Nephron progenitor cell (in vitro differentiated cells): ENCODE results near the gene CAPZA3.

Experiments
- DNase-seq: peaks from one replicate; pipeline ENCODE4 v3.0.0; 2021
- H3K27ac Mint-ChIP-seq: 2 replicates; pipeline ENCODE4 v1.8.0; 2021; ENCODE audit warnings: mild to moderate bottlenecking, moderate library complexity, mixed read lengths
- H3K27me3 Mint-ChIP-seq: 2 replicates; pipeline ENCODE4 v1.8.0; 2021; ENCODE audit warnings: mild to moderate bottlenecking, low read depth, mixed read lengths; ENCODE audit not compliant: poor library complexity
- H3K36me3 Mint-ChIP-seq: 2 replicates; pipeline ENCODE4 v1.8.0; 2021; ENCODE audit warnings: low read depth, mixed read lengths
- H3K4me1 Mint-ChIP-seq: 2 replicates; pipeline ENCODE4 v1.8.0; 2021; ENCODE audit warnings: mixed read lengths
- H3K4me3 Mint-ChIP-seq: 2 replicates; pipeline ENCODE4 v1.8.0; 2021; ENCODE audit warnings: mild to moderate bottlenecking, moderate library complexity, mixed read lengths
- H3K9me3 Mint-ChIP-seq: 2 replicates; pipeline ENCODE4 v1.8.0; 2021; ENCODE audit warnings: mild to moderate bottlenecking, moderate library complexity, mixed read lengths
- TF ChIP-seq, protein P1 (sequence below): fragments of 200-600 bp; sonication (generic); IDR thresholded peaks from 2 replicates; pipeline ENCODE4 v1.5.0; 2021; ENCODE audit warnings: antibody characterized with exemption

The CAPZA3 gene

DNA sequence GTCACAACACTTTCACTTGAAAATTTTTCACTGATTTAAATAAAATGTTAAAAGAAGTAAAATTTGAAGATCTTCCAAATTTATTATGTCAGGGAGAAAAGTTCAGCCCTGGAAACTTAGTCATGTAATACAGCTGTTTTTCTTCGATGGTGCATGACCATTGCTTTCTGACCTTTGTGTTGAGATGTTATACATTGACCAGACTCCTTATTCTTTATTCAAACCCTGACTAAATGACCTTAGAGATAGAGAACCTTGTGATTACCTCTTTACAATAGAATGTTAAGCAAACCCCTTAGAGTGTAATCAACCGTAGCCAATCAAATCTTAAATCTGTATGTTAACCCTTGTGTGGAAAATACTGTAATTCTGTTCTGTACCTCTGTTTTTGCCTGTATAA, 34.6 kb upstream of the CAPZA3 start:
- no peak overlapping the region for H3K27ac Mint-ChIP-seq

DNA sequence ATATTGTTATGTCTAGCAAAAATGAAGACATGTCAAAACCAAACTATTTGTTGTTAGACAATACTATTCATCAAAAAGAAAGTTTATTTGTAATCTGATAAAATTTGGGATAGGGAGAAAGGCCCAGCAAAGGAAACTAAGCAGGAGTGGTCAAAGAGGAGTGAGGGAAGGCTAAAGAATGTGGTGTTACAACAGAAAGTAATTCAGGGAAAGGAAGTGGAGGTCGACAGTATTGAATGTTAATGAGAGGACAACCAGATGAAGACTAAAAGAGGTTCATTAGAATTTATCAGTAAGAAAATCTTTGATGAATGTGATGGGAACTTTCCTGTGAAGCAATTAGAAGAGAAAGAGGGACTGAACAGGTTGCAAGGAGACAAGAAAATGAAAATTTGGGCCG, 34.0 kb upstream of the CAPZA3 start:
- Mint-ChIP-seq H3K9me3 (peaks cover 14% of the 10 kb centered on the region), H3K27ac (no peak overlapping the region), H3K4me3 (no peak overlapping the region), H3K36me3 (no peaks in the 10 kb centered on the region), H3K27me3 (peaks cover 3% of the 10 kb centered on the region), H3K4me1 (no peaks in the 10 kb centered on the region)
- no peak for DNase-seq
- TF ChIP-seq, protein P1, sequence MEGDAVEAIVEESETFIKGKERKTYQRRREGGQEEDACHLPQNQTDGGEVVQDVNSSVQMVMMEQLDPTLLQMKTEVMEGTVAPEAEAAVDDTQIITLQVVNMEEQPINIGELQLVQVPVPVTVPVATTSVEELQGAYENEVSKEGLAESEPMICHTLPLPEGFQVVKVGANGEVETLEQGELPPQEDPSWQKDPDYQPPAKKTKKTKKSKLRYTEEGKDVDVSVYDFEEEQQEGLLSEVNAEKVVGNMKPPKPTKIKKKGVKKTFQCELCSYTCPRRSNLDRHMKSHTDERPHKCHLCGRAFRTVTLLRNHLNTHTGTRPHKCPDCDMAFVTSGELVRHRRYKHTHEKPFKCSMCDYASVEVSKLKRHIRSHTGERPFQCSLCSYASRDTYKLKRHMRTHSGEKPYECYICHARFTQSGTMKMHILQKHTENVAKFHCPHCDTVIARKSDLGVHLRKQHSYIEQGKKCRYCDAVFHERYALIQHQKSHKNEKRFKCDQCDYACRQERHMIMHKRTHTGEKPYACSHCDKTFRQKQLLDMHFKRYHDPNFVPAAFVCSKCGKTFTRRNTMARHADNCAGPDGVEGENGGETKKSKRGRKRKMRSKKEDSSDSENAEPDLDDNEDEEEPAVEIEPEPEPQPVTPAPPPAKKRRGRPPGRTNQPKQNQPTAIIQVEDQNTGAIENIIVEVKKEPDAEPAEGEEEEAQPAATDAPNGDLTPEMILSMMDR = no peak

More for the DNA sequence above, 34.6 kb upstream of the CAPZA3 start:
- H3K9me3 Mint-ChIP-seq = peaks cover 10% of the 10 kb centered on the region
- H3K27me3 Mint-ChIP-seq = peaks cover 3% of the 10 kb centered on the region
- no peak overlapping the region for H3K4me3 Mint-ChIP-seq
- TF ChIP-seq, protein P1 = no peak
- no peaks in the 10 kb centered on the region for H3K4me1 Mint-ChIP-seq
- H3K36me3 Mint-ChIP-seq = no peaks in the 10 kb centered on the region
- DNase-seq = no peak

DNA sequence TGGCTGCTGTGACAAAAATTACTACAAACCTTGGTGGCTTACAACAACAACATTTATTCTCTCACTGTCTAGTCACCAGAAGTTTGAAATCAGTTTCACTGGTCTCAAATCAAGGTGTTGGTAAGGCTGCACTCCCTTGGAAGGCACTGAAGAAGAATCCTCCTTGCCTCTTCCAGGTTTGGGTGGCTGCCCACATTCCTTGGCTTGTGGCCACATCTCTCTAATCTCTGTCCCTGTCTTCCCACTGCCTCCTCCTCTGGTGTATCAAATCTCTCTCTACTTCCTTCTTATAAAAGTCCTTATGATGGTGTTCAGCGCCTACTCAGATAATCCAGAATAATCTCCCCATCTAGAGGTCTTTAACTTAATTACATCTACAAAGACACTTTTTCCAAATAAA, 31.1 kb upstream of the CAPZA3 start:
- TF ChIP-seq, protein P1 = no peak
- no peaks in the 10 kb centered on the region for H3K27me3 Mint-ChIP-seq
- H3K36me3 Mint-ChIP-seq = no peaks in the 10 kb centered on the region
- peaks cover 25% of the 10 kb centered on the region for H3K9me3 Mint-ChIP-seq
- no peak for DNase-seq
- H3K4me1 Mint-ChIP-seq = no peaks in the 10 kb centered on the region
- H3K27ac Mint-ChIP-seq = no peak overlapping the region
- H3K4me3 Mint-ChIP-seq = no peak overlapping the region

DNA sequence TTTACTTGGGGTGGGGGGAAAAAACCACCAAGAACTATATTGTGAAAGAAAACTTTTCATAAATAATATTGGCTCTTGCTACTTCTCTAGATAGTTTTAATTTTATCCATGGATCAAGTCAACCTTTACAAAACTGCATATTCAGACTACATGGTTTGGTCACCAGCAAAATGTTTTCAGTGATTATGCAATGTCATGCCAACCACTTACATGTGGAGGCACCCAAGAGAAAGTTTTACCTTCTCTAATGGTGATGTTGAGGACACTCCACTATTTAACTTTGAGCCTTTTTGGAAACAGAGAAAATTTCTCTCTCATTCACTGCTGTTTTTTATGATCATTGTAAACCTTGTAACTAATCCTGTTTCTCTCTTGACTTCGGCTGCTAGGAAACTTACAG, 21.7 kb upstream of the CAPZA3 start:
- Mint-ChIP-seq H3K36me3 (no peaks in the 10 kb centered on the region), H3K27ac (no peak overlapping the region), H3K4me3 (no peak overlapping the region), H3K4me1 (no peaks in the 10 kb centered on the region), H3K9me3 (no peaks in the 10 kb centered on the region), H3K27me3 (peaks cover 7% of the 10 kb centered on the region)
- DNase-seq = no peak
- TF ChIP-seq, protein P1 = no peak

DNA sequence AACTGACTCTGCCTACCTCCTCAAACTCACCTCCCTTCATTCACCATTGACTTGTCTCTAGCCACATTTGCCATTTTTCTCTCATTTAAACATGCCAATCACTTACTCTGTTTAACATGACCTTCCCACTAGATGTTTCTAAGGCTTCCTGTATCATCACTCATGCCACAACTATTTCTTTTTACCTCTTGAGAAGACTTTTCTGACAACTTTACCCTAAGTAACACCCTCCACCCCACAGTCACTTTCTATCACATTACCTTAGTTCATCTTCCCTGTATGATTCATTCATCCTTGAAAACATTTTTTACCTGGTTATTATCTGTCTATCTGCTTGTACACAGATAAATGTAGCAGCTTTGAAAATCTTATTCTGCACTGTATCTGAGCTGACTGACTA, 19.5 kb upstream of the CAPZA3 start:
- no peak overlapping the region for H3K4me3 Mint-ChIP-seq
- no peaks in the 10 kb centered on the region for H3K36me3 Mint-ChIP-seq
- no peak for DNase-seq
- TF ChIP-seq, protein P1 = no peak
- H3K9me3 Mint-ChIP-seq = no peaks in the 10 kb centered on the region
- H3K27ac Mint-ChIP-seq = no peak overlapping the region
- H3K27me3 Mint-ChIP-seq = peaks cover 7% of the 10 kb centered on the region
- no peaks in the 10 kb centered on the region for H3K4me1 Mint-ChIP-seq

DNA sequence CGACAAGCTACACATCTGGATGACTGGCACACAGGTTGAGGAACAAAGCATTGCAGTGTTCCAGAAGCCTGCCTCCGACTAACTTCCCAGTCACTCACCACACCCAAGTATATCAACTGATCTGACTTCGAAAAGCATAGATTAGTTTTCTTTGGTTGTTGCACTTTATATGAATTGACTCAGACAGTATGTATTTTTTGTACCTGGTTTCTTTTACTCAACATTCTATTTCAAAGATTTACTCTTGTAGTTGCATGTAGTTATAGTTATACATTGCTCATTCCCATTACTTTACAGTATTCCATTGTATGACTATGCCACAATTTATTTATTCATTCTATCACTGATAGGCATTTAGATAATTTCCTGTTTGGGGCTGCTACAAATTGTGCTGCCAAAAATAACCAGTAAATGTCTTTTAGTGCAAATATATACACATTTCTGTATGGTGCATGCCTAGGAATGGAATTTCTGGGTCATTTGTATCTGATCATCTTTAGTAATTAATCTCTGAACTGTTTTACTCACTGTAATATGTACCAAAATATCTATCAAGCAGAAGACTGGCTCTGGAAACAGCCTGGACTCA, 17.9 kb upstream of the CAPZA3 start:
- H3K9me3 Mint-ChIP-seq = no peaks in the 10 kb centered on the region
- H3K4me1 Mint-ChIP-seq = no peaks in the 10 kb centered on the region
- H3K4me3 Mint-ChIP-seq = no peak overlapping the region
- TF ChIP-seq, protein P1 = no peak
- H3K27ac Mint-ChIP-seq = no peak overlapping the region
- no peaks in the 10 kb centered on the region for H3K36me3 Mint-ChIP-seq
- peaks cover 7% of the 10 kb centered on the region for H3K27me3 Mint-ChIP-seq
- DNase-seq = no peak
